ENCODE data around the gene HSPA12A.

HSPA12A gene

DNA sequence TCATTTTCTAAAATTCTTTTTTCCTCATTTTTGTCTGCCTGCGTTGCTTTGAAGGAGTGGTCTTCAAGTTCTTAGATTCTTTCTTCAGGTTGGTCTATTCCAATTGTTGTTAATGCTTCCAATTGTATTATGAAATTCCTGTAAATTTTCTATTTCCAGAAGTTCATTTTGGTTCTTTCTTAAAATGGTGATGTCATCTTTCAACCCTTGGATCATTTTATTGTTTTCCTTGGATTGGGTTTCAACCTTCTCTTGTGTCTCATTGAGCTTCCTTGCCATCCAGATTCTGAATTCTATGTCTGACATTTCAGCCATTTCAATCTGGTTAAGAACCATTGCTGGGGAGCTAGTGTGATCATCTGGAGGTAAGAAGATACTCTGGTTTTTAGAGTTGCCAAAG lies 88.5 kb downstream of the HSPA12A start:
- Histone ChIP-seq H3K36me3 (ENCODE audit: control insufficient read depth, insufficient read depth, low read length) (no peaks in the 10 kb centered on the region), H3K9ac (ENCODE audit: low read depth, low read length) (no peak overlapping the region), H3K4me1 (ENCODE audit: control insufficient read depth, insufficient read depth, low read length) (no peaks in the 10 kb centered on the region), H3K27me3 (ENCODE audit: control insufficient read depth, insufficient read depth, low read length) (no peaks in the 10 kb centered on the region), H3K9me3 (ENCODE audit: control insufficient read depth, insufficient read depth, low read length) (no peaks in the 10 kb centered on the region), H3K4me3 (ENCODE audit: low read depth, low read length) (no peak overlapping the region)

DNA sequence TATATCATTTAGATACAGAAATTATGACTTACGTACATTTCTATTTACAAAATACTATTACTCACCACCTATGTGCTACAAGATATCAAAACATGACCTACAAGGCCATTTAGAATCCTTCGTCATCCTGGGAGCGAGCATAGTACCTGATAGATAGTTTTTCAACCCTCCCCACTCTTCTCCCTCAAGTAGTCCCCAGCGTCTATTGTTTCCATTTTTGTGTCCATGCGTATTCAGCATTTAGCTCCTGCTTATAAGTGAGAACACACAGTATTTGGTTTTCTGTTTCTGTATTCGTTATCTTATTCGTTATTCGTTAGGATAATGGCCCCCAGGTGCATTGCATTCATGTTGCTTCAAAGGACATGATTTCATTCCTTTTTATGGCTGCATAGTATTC lies 93.5 kb downstream of the HSPA12A start:
- no peaks in the 10 kb centered on the region for H3K27me3 ChIP-seq (ENCODE audit: control insufficient read depth, insufficient read depth, low read length)
- no peak overlapping the region for H3K9ac ChIP-seq (ENCODE audit: low read depth, low read length)
- no peaks in the 10 kb centered on the region for H3K9me3 ChIP-seq (ENCODE audit: control insufficient read depth, insufficient read depth, low read length)
- H3K4me1 ChIP-seq (ENCODE audit: control insufficient read depth, insufficient read depth, low read length) = no peaks in the 10 kb centered on the region
- no peak overlapping the region for H3K4me3 ChIP-seq (ENCODE audit: low read depth, low read length)
- H3K36me3 ChIP-seq (ENCODE audit: control insufficient read depth, insufficient read depth, low read length) = no peaks in the 10 kb centered on the region

DNA sequence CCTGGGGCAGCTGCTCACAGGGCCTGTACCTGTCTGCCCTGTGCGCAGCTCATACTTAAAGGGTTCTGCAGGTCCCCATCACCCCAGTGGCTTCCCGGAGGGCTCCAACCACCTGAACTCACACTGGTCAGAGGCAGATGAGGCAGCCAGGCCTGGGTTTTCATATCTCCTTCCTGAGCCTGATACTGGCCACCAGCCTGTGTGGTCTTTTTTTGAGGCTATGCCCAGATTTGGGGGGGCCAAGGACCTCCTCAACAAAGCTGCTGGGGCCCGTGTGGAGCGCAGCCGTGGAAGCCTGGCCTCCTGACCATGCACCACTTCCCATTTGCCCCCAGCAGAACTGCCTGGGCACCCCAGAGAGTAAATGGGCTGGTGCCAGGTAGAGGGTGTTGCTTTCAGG lies 95.9 kb downstream of the HSPA12A start:
- Histone ChIP-seq H3K9me3 (ENCODE audit: control insufficient read depth, insufficient read depth, low read length) (no peaks in the 10 kb centered on the region), H3K9ac (ENCODE audit: low read depth, low read length) (no peak overlapping the region), H3K4me1 (ENCODE audit: control insufficient read depth, insufficient read depth, low read length) (no peaks in the 10 kb centered on the region), H3K27me3 (ENCODE audit: control insufficient read depth, insufficient read depth, low read length) (no peaks in the 10 kb centered on the region), H3K4me3 (ENCODE audit: low read depth, low read length) (no peak overlapping the region), H3K36me3 (ENCODE audit: control insufficient read depth, insufficient read depth, low read length) (no peaks in the 10 kb centered on the region)

DNA sequence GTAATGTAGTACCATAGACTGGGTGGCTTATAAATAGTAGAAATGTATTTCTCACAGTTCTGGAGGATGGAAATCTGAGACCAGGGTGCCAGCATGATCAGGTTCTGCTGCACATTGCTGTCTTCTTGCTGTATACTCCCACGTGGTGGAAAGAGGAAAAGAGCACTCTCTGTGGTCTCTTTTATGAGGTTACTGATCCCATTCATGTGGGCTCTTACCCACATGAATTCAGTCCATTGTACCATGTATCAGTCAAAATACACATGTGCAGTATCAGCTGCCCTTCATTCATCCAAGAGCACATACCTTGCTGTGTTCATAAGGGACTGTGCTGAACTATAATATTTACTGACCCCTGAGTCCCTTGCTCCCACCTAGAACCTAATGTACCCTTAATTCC lies 104.5 kb downstream of the HSPA12A start:
- no peaks in the 10 kb centered on the region for H3K36me3 ChIP-seq (ENCODE audit: control insufficient read depth, insufficient read depth, low read length)
- no peak overlapping the region for H3K9ac ChIP-seq (ENCODE audit: low read depth, low read length)
- no peaks in the 10 kb centered on the region for H3K27me3 ChIP-seq (ENCODE audit: control insufficient read depth, insufficient read depth, low read length)
- no peak overlapping the region for H3K4me3 ChIP-seq (ENCODE audit: low read depth, low read length)
- H3K4me1 ChIP-seq (ENCODE audit: control insufficient read depth, insufficient read depth, low read length) = no peaks in the 10 kb centered on the region
- H3K9me3 ChIP-seq (ENCODE audit: control insufficient read depth, insufficient read depth, low read length) = no peaks in the 10 kb centered on the region

DNA sequence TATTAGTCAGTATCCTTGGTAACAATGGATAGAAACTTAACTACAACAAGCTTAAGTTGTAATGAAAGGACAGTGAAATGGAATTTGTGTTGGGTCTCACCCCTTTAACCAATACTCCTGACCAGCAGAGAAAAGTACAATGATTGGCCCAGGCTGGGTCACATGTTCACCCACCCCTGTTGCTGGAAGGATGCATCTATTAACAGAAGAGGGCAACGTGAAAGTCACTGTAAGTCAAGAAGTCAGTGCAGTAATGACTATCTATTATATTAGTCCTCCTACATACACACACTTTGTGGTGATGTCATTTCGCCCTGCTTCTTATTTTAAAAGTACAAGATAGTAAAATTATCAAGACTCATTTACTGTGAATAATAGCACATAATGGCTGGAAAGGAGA lies 105.4 kb downstream of the HSPA12A start:
- Histone ChIP-seq H3K36me3 (ENCODE audit: control insufficient read depth, insufficient read depth, low read length) (no peaks in the 10 kb centered on the region), H3K9ac (ENCODE audit: low read depth, low read length) (no peak overlapping the region), H3K9me3 (ENCODE audit: control insufficient read depth, insufficient read depth, low read length) (no peaks in the 10 kb centered on the region), H3K4me3 (ENCODE audit: low read depth, low read length) (no peak overlapping the region), H3K4me1 (ENCODE audit: control insufficient read depth, insufficient read depth, low read length) (no peaks in the 10 kb centered on the region), H3K27me3 (ENCODE audit: control insufficient read depth, insufficient read depth, low read length) (no peaks in the 10 kb centered on the region)

DNA sequence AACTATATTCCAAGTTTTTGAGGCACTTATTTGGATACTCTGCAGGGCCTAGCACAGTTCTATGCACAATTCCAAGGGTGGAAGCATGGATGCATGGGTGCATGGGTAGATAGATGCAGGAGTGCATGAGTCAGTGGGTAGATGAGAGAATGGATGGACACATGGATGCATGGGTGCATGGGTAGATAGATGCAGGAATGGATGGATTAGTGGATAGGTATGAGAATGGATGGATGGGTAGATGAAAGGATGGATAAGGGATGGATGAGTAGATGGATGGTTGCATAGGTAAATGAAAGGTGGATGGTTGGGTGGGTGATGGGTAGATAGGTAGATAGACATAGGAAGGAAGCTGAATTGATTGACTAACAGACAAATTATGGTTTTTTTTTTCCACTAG lies 106.0 kb downstream of the HSPA12A start:
- H3K4me3 ChIP-seq (ENCODE audit: low read depth, low read length) = no peak overlapping the region
- H3K9me3 ChIP-seq (ENCODE audit: control insufficient read depth, insufficient read depth, low read length) = no peaks in the 10 kb centered on the region
- no peaks in the 10 kb centered on the region for H3K36me3 ChIP-seq (ENCODE audit: control insufficient read depth, insufficient read depth, low read length)
- no peaks in the 10 kb centered on the region for H3K4me1 ChIP-seq (ENCODE audit: control insufficient read depth, insufficient read depth, low read length)
- H3K27me3 ChIP-seq (ENCODE audit: control insufficient read depth, insufficient read depth, low read length) = no peaks in the 10 kb centered on the region
- H3K9ac ChIP-seq (ENCODE audit: low read depth, low read length) = no peak overlapping the region

DNA sequence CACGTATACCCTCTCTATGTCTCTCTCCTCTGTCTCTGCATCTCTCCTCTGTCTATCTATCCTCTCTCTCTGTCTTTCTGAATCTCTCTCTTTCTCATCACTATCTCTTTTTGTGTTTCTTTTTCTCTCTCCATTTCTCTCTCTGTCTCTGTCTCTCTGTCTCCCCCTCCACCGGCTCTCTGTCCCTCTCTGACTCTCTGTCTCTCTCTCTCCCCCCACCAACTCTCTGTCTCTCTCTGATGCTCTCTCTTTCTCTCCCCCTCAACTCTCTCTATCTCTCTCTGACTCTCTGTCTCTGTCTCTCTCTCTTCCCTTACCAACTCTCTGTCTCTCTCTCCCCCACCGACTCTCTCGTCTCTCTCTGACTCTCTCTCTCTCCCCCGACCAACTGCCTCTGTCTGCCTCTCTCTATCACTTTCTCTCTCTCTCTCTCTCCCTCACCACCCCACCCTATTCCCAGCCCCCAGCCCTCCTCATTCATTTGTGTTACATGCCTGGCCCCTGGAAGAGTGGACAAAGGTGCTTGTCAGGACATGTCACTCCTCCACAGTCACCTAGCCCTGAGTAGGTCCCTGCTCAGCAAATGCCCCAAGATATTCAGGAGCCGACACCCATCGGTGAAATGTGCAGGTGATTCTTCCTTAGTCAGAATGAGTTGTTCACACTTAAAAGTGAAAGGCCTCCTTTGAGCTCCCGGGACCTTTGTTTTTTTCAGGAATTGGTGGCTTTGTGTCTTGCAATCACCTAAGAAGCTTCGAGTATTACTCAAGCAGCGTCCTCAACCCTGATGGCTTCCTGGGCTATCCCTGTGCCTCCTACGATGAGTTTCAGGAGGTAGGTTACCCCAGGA lies 108.0 kb downstream of the HSPA12A start:
- Histone ChIP-seq H3K9me3 (ENCODE audit: control insufficient read depth, insufficient read depth, low read length) (no peaks in the 10 kb centered on the region), H3K36me3 (ENCODE audit: control insufficient read depth, insufficient read depth, low read length) (no peaks in the 10 kb centered on the region), H3K4me3 (ENCODE audit: low read depth, low read length) (no peak overlapping the region), H3K4me1 (ENCODE audit: control insufficient read depth, insufficient read depth, low read length) (no peaks in the 10 kb centered on the region), H3K9ac (ENCODE audit: low read depth, low read length) (no peak overlapping the region), H3K27me3 (ENCODE audit: control insufficient read depth, insufficient read depth, low read length) (no peaks in the 10 kb centered on the region)

DNA sequence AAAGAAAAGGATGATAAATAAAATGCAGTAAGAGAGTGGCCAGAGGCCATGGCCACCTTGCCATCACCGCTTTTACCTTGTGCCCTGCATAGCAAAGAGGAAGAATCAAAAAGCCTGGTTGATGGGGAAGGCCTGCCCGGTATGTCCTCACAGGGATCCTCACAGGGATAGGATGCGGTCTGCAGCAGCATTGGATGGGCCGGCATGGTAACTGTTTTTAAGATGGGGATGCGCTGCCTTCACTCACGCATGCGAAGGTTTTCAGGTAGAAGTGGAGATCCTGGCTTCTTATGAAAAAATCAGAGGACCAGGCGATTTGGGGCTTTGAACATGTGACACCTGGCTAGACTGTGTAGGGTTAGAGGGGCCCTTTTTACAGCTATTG lies 109.2 kb downstream of the HSPA12A start:
- Histone ChIP-seq H3K9ac (ENCODE audit: low read depth, low read length) (no peak overlapping the region), H3K36me3 (ENCODE audit: control insufficient read depth, insufficient read depth, low read length) (no peaks in the 10 kb centered on the region), H3K27me3 (ENCODE audit: control insufficient read depth, insufficient read depth, low read length) (no peaks in the 10 kb centered on the region), H3K4me1 (ENCODE audit: control insufficient read depth, insufficient read depth, low read length) (no peaks in the 10 kb centered on the region), H3K4me3 (ENCODE audit: low read depth, low read length) (no peak overlapping the region), H3K9me3 (ENCODE audit: control insufficient read depth, insufficient read depth, low read length) (no peaks in the 10 kb centered on the region)

DNA sequence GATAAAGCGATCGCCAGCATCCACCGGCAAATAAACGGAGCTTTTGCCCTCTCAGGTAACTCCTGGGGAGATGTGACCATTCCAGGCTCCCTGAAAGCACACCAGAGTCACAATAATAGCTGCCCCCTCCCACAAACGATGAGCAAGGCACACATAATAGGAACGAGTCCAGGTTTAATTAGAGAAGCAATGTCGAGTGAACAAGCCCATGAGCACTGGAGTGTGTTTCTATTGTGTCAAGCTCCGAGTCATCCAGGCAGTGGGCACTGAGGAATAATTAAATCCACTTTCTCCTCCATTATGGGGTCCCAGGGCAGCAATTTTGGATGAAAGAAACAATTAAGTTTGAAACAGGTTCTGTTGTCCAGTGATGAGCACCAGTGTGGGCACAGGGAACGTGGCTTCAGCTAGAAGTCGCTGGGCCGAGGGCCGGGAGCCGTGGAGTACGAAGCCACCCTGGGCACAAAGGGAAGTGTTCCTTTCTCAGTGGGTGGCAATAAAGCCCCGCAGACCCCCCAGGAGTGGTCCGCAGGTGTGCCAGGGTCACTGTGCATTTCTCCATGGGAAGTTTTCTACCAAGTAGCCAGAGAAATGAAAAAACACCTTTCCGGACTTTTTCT lies 109.7 kb downstream of the HSPA12A start:
- Histone ChIP-seq H3K36me3 (ENCODE audit: control insufficient read depth, insufficient read depth, low read length) (no peaks in the 10 kb centered on the region), H3K4me3 (ENCODE audit: low read depth, low read length) (no peak overlapping the region), H3K27me3 (ENCODE audit: control insufficient read depth, insufficient read depth, low read length) (no peaks in the 10 kb centered on the region), H3K4me1 (ENCODE audit: control insufficient read depth, insufficient read depth, low read length) (no peaks in the 10 kb centered on the region), H3K9ac (ENCODE audit: low read depth, low read length) (no peak overlapping the region), H3K9me3 (ENCODE audit: control insufficient read depth, insufficient read depth, low read length) (no peaks in the 10 kb centered on the region)

DNA sequence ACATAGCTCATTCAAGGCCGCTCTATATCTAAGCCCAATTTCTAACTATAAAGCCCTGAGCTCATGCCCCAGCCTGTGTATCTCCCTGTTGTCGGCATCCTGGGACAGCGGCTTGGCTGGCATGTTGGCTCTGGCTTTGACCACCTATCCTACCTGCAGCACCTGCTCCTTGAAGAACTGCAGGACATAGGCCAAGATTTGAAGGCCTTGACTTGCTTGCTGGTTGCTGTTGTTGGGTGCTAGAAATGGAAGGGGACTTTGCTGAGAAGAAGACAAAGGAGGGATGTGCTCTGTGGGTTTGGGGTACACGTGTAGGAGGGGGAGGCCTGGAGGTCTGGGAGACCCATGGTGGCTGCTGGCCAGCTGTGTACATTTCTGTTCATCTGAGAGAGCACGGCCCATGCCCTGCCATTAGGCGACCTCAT lies 110.5 kb downstream of the HSPA12A start:
- Histone ChIP-seq H3K9me3 (ENCODE audit: control insufficient read depth, insufficient read depth, low read length) (no peaks in the 10 kb centered on the region), H3K27me3 (ENCODE audit: control insufficient read depth, insufficient read depth, low read length) (peaks cover 3% of the 10 kb centered on the region), H3K9ac (ENCODE audit: low read depth, low read length) (no peak overlapping the region), H3K4me1 (ENCODE audit: control insufficient read depth, insufficient read depth, low read length) (no peaks in the 10 kb centered on the region), H3K36me3 (ENCODE audit: control insufficient read depth, insufficient read depth, low read length) (no peaks in the 10 kb centered on the region), H3K4me3 (ENCODE audit: low read depth, low read length) (no peak overlapping the region)

DNA sequence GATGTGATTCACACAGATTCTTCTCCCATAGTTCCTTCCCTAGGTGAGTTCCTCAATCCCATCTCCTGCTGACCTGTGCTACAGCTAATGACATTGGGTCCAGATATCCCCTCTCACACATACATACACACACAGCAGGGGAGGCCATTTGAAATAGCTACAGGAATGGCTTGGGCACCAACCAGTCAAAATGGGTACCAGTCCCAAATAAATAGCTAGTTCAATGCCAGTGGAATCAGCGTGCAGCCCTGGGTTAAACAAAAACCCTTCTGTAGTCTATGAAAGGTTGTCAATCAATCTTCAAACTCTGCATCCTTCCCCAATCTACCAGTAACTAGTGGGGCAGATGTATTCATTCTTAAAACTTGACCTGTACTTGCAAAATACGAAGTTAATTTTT lies 112.3 kb downstream of the HSPA12A start:
- H3K36me3 ChIP-seq (ENCODE audit: control insufficient read depth, insufficient read depth, low read length) = no peaks in the 10 kb centered on the region
- H3K9ac ChIP-seq (ENCODE audit: low read depth, low read length) = no peak overlapping the region
- no peak overlapping the region for H3K4me3 ChIP-seq (ENCODE audit: low read depth, low read length)
- H3K4me1 ChIP-seq (ENCODE audit: control insufficient read depth, insufficient read depth, low read length) = no peaks in the 10 kb centered on the region
- H3K27me3 ChIP-seq (ENCODE audit: control insufficient read depth, insufficient read depth, low read length) = peaks cover 12% of the 10 kb centered on the region
- H3K9me3 ChIP-seq (ENCODE audit: control insufficient read depth, insufficient read depth, low read length) = no peaks in the 10 kb centered on the region

DNA sequence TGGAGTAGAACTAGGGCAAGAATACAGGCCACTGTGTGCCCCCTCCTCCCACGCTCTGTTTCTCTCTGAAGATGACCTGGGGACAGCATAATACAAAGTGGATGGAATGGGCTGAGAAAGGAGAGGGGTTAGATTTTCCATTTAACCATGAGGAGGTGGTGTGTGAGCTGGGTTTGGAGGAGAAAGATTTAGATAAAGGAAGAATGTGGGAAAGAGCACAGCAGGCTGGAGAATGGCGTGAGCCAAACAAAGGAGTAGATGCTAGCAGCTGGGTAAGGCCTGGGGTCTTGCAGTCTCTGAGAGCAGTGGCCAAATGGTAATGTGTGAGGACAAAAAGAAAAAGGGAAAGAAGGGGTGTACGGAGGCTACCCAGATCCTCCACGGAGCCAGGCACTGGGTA lies 113.0 kb downstream of the HSPA12A start:
- no peak overlapping the region for H3K4me3 ChIP-seq (ENCODE audit: low read depth, low read length)
- H3K36me3 ChIP-seq (ENCODE audit: control insufficient read depth, insufficient read depth, low read length) = no peaks in the 10 kb centered on the region
- peaks cover 12% of the 10 kb centered on the region for H3K27me3 ChIP-seq (ENCODE audit: control insufficient read depth, insufficient read depth, low read length)
- H3K9ac ChIP-seq (ENCODE audit: low read depth, low read length) = no peak overlapping the region
- H3K4me1 ChIP-seq (ENCODE audit: control insufficient read depth, insufficient read depth, low read length) = no peaks in the 10 kb centered on the region
- H3K9me3 ChIP-seq (ENCODE audit: control insufficient read depth, insufficient read depth, low read length) = no peaks in the 10 kb centered on the region

Measured in iPS-15b (cell line).